ENCODE measurements around the gene HTT. TPM values are rescaled to one million over a fixed set of nuclear protein-coding genes. Genes with fewer than 3 reads are reported as not detected.
A peak's percentile ranks its signal among the peaks of the same experiment; 100 is the strongest.

Gene HTT
- total and polyA plus RNA-seq, 2 of the 13 experiments (the other 11 are each of a cell fraction or from before 2014, with no cell fraction given): 17.5 to 19.5 TPM

DNA sequence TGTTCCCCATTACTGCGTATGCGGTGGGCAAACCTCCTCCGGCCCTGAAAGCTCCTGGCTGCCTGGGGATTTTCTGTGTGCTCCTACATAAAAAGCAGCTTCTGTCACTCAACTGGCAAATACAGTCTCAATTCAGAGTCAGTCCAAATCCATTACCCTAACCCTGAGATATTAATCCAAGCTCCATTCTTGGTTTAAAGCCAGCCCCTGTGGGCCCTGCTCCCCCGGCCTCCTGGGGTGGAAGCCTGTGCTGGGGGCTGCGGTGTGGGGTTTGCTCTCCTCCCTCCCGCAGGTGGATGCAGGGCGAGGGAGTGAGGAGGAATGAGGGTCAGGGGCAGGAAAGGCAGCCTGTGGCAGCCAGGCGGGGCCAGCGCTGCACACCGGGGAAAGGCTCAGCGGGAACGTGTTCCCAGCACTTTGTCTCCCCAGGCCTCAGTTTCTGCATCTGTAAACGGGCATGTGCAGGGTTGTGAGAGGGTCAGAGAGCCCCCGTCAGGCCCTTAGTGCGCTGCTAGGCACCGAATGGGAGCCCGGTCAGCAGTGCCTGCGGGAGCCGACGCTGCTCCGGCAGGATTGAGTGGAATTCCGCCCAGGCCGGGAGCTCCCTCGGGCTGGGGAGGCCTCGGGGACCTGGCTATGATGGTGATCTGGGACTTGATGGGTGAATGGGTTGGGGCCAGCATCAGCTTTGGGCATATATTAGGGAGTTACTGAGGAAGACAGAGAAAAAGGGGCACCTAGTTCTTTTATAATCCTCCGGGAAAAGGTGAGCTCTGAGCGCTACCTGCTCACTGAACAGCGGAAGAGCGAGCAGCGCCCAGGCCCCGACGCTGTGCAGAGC lies 212.1 kb downstream of the HTT start (continued):
- no peak for TF ChIP-seq SMYD3 (CRISPR knock-in tag; IDR thresholded peaks at IDR 0.05)
- TF ChIP-seq ONECUT2 (CRISPR knock-in tag; IDR thresholded peaks at IDR 0.05): no peak
- TF ChIP-seq TIGD3 (CRISPR knock-in tag; IDR thresholded peaks at IDR 0.05; ENCODE audit: borderline replicate concordance): no peak
- no peak for TF ChIP-seq ZNF672 (CRISPR knock-in tag; IDR thresholded peaks at IDR 0.05)
- no peak for TF ChIP-seq HIC2 (CRISPR knock-in tag; IDR thresholded peaks at IDR 0.05; ENCODE audit: low read depth)
- TF ChIP-seq GLI4 (CRISPR knock-in tag; IDR thresholded peaks at IDR 0.05; ENCODE audit: borderline replicate concordance): no peak
- no peak for TF ChIP-seq THAP11 (CRISPR knock-in tag; IDR thresholded peaks at IDR 0.05)
- no peak for TF ChIP-seq XRCC5 (optimal IDR thresholded peaks at IDR 0.05; ENCODE audit: low read length)
- TF ChIP-seq CTCF (CRISPR knock-in tag; IDR thresholded peaks at IDR 0.05): peak; percentile 40
- TF ChIP-seq ATF7 (IDR thresholded peaks at IDR 0.05): no peak
- TF ChIP-seq ATF7 (CRISPR knock-in tag; IDR thresholded peaks at IDR 0.05): 0 out of 2 replicates have a peak, but pooled peaks have one; percentile 17
- TF ChIP-seq HDAC6 (IDR thresholded peaks at IDR 0.05; ENCODE audit: low read depth, low read length): no peak
- TF ChIP-seq KDM4B (CRISPR knock-in tag; IDR thresholded peaks at IDR 0.05): no peak
- no peak; the same call in 1 of the 2 replicates for TF ChIP-seq KDM3A (CRISPR knock-in tag; IDR thresholded peaks at IDR 0.05; ENCODE audit: low read depth)
- TF ChIP-seq ZNF709 (CRISPR knock-in tag; IDR thresholded peaks at IDR 0.05): no peak
- TF ChIP-seq, protein P1, sequence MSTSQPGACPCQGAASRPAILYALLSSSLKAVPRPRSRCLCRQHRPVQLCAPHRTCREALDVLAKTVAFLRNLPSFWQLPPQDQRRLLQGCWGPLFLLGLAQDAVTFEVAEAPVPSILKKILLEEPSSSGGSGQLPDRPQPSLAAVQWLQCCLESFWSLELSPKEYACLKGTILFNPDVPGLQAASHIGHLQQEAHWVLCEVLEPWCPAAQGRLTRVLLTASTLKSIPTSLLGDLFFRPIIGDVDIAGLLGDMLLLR (CRISPR knock-in tag; IDR thresholded peaks at IDR 0.05): peak; percentile 55; the same call in 1 of the 2 replicates
- TF ChIP-seq ZNF746 (CRISPR knock-in tag; IDR thresholded peaks at IDR 0.05): no peak
- TF ChIP-seq ZNF362 (CRISPR knock-in tag; IDR thresholded peaks at IDR 0.05; ENCODE audit: borderline replicate concordance): no peak
- no peak for TF ChIP-seq ZNF761 (CRISPR knock-in tag; conservative IDR thresholded peaks at IDR 0.05)
- TF ChIP-seq ZNF329 (CRISPR knock-in tag; IDR thresholded peaks at IDR 0.05; ENCODE audit: low read depth): no peak

Data from HepG2 (cell line).